ENCODE results near the gene CLIC4. TPM values are rescaled to one million over a fixed set of nuclear protein-coding genes. Genes with fewer than 3 reads are reported as not detected.

CLIC4 gene
- total and polyA plus RNA-seq, 2 of the 8 experiments (the other 6 are each of a cell fraction or from before 2014, with no cell fraction given) = 77.5 to 293 TPM

DNA sequence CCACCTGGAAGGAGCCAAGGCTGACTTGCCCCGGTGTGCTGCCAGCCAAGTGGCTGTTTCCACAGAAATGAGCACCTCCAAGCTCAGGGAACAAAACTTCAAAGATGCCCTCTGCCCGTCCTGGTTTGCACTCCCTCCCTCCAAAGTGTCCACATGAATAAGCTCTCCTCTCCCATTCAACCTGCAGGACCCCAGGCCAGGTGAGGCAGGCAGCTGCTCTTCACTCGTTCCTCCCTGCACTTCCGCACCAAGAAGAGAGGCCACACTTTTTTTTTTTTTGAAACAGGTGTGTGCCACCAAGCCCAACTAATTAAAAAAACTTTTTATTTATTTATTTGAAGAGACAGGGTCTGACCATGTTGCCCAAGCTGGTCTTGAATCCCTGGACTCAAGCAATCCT is 18.5 kb upstream of the CLIC4 start:
- CTCF ChIA-PET (ENCODE audit: partially characterized antibody) = interaction anchor here (0.7 to 3.4 kb wide), 5 partner anchors 9 to 1001 kb away, joined by 3 to 17 read pairs (median 3); no protein-coding TSS in a partner anchor
- 70% methylated on average over 4 of the region's 4 CpGs; no CpG with 5 or more reads in 1 of the 2 experiments for WGBS, 2 experiments (ENCODE audit: extremely low coverage in 1 of 2, insufficient coverage in 1 of 2, insufficient read length in 1 of 2, insufficient replicate concordance in 2 of 2, low coverage in 1 of 2, low lambda C conversion rate in 2 of 2, missing lambda C conversion rate in 1 of 2)
- no peak overlapping the region for H3K14ac ChIP-seq (ENCODE audit: insufficient read length)
- peak overlapping the region; percentile 100; the same call in 1 of the 2 replicates for H2BK20ac ChIP-seq (ENCODE audit: low read length)
- no peak overlapping the region for H3K56ac ChIP-seq (replicated peaks; ENCODE audit: insufficient read length, low read depth, low read length)
- DNase-seq (ENCODE audit: low read depth in 1 of 2, low spot score in 2 of 2) = no peak
- peak overlapping the region; percentile 71; the same call in 1 of the 2 replicates for H3K18ac ChIP-seq (ENCODE audit: extremely low read depth, low read length)
- H2AFZ ChIP-seq (ENCODE audit: low read length) = no peak overlapping the region
- H3K9ac ChIP-seq (replicated peaks in 1 of 4; ENCODE audit: extremely low read depth in 1 of 4, low read depth in 3 of 4, low read length in 3 of 4) = no peak overlapping the region
- H3K27me3 ChIP-seq (replicated peaks in 1 of 4; ENCODE audit: control insufficient read depth in 3 of 4, extremely low read depth in 1 of 4, insufficient read depth in 3 of 4, low read length in 3 of 4) = no peaks in the 10 kb centered on the region
- H3K36me3 ChIP-seq (ENCODE audit: control insufficient read depth in 2 of 4, insufficient read depth in 4 of 4, low read length in 3 of 4) = no peaks in the 10 kb centered on the region
- peak overlapping the region; percentile 18 for H2BK120ac ChIP-seq (replicated peaks; ENCODE audit: low read depth, low read length)
- H3K4ac ChIP-seq (replicated peaks; ENCODE audit: insufficient read length, low read depth, low read length) = peak overlapping the region; percentile 36
- FAIRE-seq = no peak
- peaks cover 0 to 29% (median 15%) of the 10 kb centered on the region in 4 experiments; a peak in 6 of 7 replicates for H3K4me1 ChIP-seq (replicated peaks in 1 of 4; ENCODE audit: control insufficient read depth in 3 of 4, insufficient read depth in 4 of 4, low read length in 3 of 4)
- no peaks in the 10 kb centered on the region for H3K23me2 ChIP-seq (ENCODE audit: low read depth, low read length)
- POLR2A ChIA-PET (ENCODE audit: partially characterized antibody) = interaction anchor here (1.2 to 1.7 kb wide), 3 partner anchors 19 to 84 kb away, joined by 3 to 13 read pairs (median 4); partner anchors contain the start of gene CLIC4
- no peaks in the 10 kb centered on the region for H3K79me1 ChIP-seq (ENCODE audit: low read depth, low read length)
- H2BK15ac ChIP-seq (ENCODE audit: low read length) = 0 out of 2 replicates have a peak overlapping the region, but pooled peaks have one; percentile 83
- H2AK5ac ChIP-seq (ENCODE audit: low read depth, low read length) = 0 out of 2 replicates have a peak overlapping the region, but pooled peaks have one; percentile 56
- no peak overlapping the region for H4K5ac ChIP-seq (ENCODE audit: insufficient read length, low read depth, low read length)
- H2BK12ac ChIP-seq (ENCODE audit: low read depth, low read length) = no peak overlapping the region; the same call in 1 of the 2 replicates
- no peak overlapping the region for H4K8ac ChIP-seq (ENCODE audit: extremely low read depth, insufficient read depth, low read length)
- no peak overlapping the region for H3K23ac ChIP-seq (ENCODE audit: insufficient read length)
- H2BK5ac ChIP-seq (ENCODE audit: low read depth, low read length) = peak overlapping the region; percentile 53; the same call in 1 of the 2 replicates
- H3K9me3 ChIP-seq (ENCODE audit: insufficient read depth in 2 of 2, low read depth in 1 of 2, low read length in 1 of 2) = peaks cover 0 to under 1% of the 10 kb centered on the region in 2 experiments; a peak in 2 of 4 replicates
- H3K27ac ChIP-seq (ENCODE audit: low read depth, low read length) = no peak overlapping the region; the same call in 1 of the 2 replicates
- no peak overlapping the region for H3K4me2 ChIP-seq (ENCODE audit: insufficient read depth in 1 of 2, low read depth in 2 of 2, low read length in 2 of 2)
- no peaks in the 10 kb centered on the region for H4K20me1 ChIP-seq (replicated peaks in 1 of 2; ENCODE audit: control insufficient read depth in 1 of 2, insufficient read depth in 2 of 2, low read length in 2 of 2)
- H3K79me2 ChIP-seq (ENCODE audit: control insufficient read depth in 1 of 2, insufficient read depth in 2 of 2, low read length in 2 of 2) = no peaks in the 10 kb centered on the region
- no peak overlapping the region for H3K4me3 ChIP-seq (ENCODE audit: extremely low read depth in 1 of 4, insufficient read depth in 2 of 4, low read depth in 3 of 4, low read length in 4 of 4)
- peak overlapping the region; percentile 13 for H4K91ac ChIP-seq (replicated peaks; ENCODE audit: insufficient read length, low read length)
- TF ChIP-seq TAF7 (optimal IDR thresholded peaks at IDR 0.05; ENCODE audit: borderline replicate concordance, low read depth, low read length) = no peak
- TF ChIP-seq POLR2A (IDR thresholded peaks at IDR 0.05; ENCODE audit: control extremely low read depth in 1 of 2, low read depth in 2 of 2, low read length in 2 of 2) = no peak
- no peak for TF ChIP-seq POLR2AphosphoS5 (IDR thresholded peaks at IDR 0.05; ENCODE audit: low read depth, low read length)
- no peak for TF ChIP-seq CTBP2 (IDR thresholded peaks at IDR 0.05; ENCODE audit: borderline replicate concordance, insufficient read depth, insufficient read length, low read length)
- TF ChIP-seq SIX5 (IDR thresholded peaks at IDR 0.05; ENCODE audit: low read depth, low read length) = no peak
- TF ChIP-seq GABPA (IDR thresholded peaks at IDR 0.05; ENCODE audit: borderline replicate concordance, insufficient read depth, low read length) = no peak
- TF ChIP-seq TEAD4 (IDR thresholded peaks at IDR 0.05; ENCODE audit: low read depth, low read length) = no peak
- TF ChIP-seq CHD1 (IDR thresholded peaks at IDR 0.05; ENCODE audit: low read depth, low read length) = no peak
- TF ChIP-seq RXRA (IDR thresholded peaks at IDR 0.05; ENCODE audit: insufficient read depth, low read depth, low read length) = no peak
- TF ChIP-seq TAF1 (IDR thresholded peaks at IDR 0.05; ENCODE audit: low read depth, low read length) = no peak
- no peak for TF ChIP-seq SIN3A (conservative IDR thresholded peaks at IDR 0.05 in 1 of 2, IDR thresholded peaks at IDR 0.05 in 1 of 2; ENCODE audit: low read depth in 1 of 2, low read length in 2 of 2)
- no peak for TF ChIP-seq TBP (IDR thresholded peaks at IDR 0.05; ENCODE audit: low read depth, low read length)
- TF ChIP-seq BRCA1 (IDR thresholded peaks at IDR 0.05; ENCODE audit: low read depth, low read length) = no peak
- no peak for TF ChIP-seq GTF2F1 (IDR thresholded peaks at IDR 0.05; ENCODE audit: borderline replicate concordance, low read depth, low read length)
